Ovary (tissue), 3 donors: ENCODE data around the gene MTHFD2.

Source experiments
- CTCF ChIP-seq, 3 donors: fragments of 450-650 bp in 2 of 3; fragments of 200-600 bp in 1 of 3; IDR thresholded peaks; one replicate each; pipeline versions ENCODE4 v1.5.1 to v1.8.0; 2016 to 2022; ENCODE audit warnings: antibody characterized with exemption in 3 of 3, mild to moderate bottlenecking in 1 of 3
- EP300 ChIP-seq: sonication (generic); formaldehyde crosslinking; IDR thresholded peaks from one replicate; pipeline ENCODE4 v1.6.1; 2017; ENCODE audit warnings: antibody characterized with exemption
- POLR2A ChIP-seq: fragments of 450-650 bp; IDR thresholded peaks from one replicate; pipeline ENCODE4 v1.6.1; 2017; ENCODE audit warnings: antibody characterized with exemption, mild to moderate bottlenecking, moderate library complexity
- donor health status: DM: no; HTN: no; CAD: no.

GRCh38 chr2:74194799-74195198 is 3.6 kb upstream of the MTHFD2 start:
- TF ChIP-seq POLR2A = no peak
- TF ChIP-seq CTCF (IDR thresholded peaks at IDR 0.05) = no peak
- TF ChIP-seq EP300 = no peak
